ENCODE results near the gene MAP2K5. TPM values are rescaled to one million over a fixed set of nuclear protein-coding genes. Genes with fewer than 3 reads are reported as not detected.

Gene MAP2K5
- polyA plus RNA-seq, 2 of the 4 experiments (the other 2 are of a cell fraction): 7.8 to 11.0 TPM

DNA sequence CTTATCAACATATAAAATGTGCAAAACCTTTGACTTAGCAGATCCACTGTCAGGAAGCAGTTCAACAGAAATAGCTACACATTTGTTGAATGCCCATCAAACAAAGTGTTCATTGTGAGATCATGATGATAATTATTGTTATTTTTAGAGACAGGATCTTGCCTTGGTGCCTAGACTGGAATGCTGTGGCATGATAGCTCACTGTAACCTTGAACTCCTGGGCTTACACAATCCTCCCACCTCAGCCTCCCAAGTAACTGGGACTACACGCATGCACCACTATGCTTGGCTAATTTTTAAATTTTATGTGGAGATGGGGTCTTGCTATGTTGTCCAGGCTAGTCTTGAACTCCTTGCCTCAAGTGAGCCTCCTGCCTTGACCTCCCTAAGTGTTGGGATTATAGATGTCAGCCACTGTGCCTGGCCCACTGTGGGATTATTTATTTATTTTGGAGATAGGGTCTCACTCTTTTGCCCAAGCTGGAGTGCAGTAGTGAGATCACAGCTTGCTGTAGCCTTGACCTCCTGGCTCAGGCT is 8.8 kb downstream of the MAP2K5 start:
- no peak for FAIRE-seq
- H3K4me1 ChIP-seq: no peaks in the 10 kb centered on the region
- TF ChIP-seq RCOR1 (IDR thresholded peaks at IDR 0.05; ENCODE audit: low read depth, low read length) (no peak), CEBPB (IDR thresholded peaks at IDR 0.05) (no peak), NR3C1 (IDR thresholded peaks at IDR 0.05) (no peak), JUN (IDR thresholded peaks at IDR 0.05) (no peak), RNF2 (IDR thresholded peaks at IDR 0.05; ENCODE audit: borderline replicate concordance, low read depth) (no peak), CHD2 (IDR thresholded peaks at IDR 0.05; ENCODE audit: low read length, partially characterized antibody) (no peak), RARB (CRISPR knock-in tag; IDR thresholded peaks at IDR 0.05) (no peak), TP53 (CRISPR knock-in tag; IDR thresholded peaks at IDR 0.05) (no peak), JUNB (IDR thresholded peaks at IDR 0.05) (no peak), EHF (CRISPR knock-in tag; IDR thresholded peaks at IDR 0.05) (no peak), FOXS1 (CRISPR knock-in tag; IDR thresholded peaks at IDR 0.05) (no peak), HDAC2 (IDR thresholded peaks at IDR 0.05) (no peak)
- TF ChIP-seq, protein P1, sequence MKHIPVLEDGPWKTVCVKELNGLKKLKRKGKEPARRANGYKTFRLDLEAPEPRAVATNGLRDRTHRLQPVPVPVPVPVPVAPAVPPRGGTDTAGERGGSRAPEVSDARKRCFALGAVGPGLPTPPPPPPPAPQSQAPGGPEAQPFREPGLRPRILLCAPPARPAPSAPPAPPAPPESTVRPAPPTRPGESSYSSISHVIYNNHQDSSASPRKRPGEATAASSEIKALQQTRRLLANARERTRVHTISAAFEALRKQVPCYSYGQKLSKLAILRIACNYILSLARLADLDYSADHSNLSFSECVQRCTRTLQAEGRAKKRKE (CRISPR knock-in tag; IDR thresholded peaks at IDR 0.05; ENCODE audit: low read depth): no peak
- no peak for DNase-seq (ENCODE audit: low read depth in 1 of 2, low spot score in 1 of 2)
- ChIA-PET POLR2A (no interaction called here), CTCF (interaction anchor here (1.2 kb wide), 1 partner anchor 21 kb away, joined by 3 read pairs; no protein-coding TSS in a partner anchor)
- H3K4me3 ChIP-seq: no peak overlapping the region
- no peak overlapping the region for H3K4me2 ChIP-seq
- no peak for ATAC-seq
- 89% methylated on average over 1 of the region's 1 CpG for WGBS (ENCODE audit: missing lambda C conversion rate)
- H3K9me3 ChIP-seq: no peaks in the 10 kb centered on the region
- H3K27ac ChIP-seq: no peak overlapping the region

DNA sequence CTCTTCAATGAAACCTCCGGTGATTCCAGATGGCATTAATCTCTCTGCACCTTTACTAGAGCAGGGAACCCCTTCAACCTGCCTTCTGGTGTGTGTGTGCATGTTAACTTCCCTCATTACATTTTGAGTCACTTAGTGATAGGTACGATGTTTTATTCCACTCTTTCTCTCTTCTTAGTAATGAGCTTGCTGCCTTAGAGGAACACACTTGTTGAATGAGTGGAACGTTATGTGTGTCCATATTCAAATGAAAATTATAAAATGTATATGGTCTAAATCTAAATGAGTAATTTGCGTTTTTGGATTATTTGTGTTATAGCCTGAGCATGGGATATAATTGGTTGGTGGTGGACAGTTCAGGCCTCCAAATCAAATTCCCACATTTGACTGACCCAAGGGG is 12.1 kb downstream of the MAP2K5 start:
- ChIA-PET POLR2A (no interaction called here), CTCF (interaction anchor here (0.6 to 1.3 kb wide), 2 partner anchors 8 to 18 kb away, joined by 3 to 4 read pairs; no protein-coding TSS in a partner anchor)
- Histone ChIP-seq H3K4me3 (no peak overlapping the region), H3K27ac (no peak overlapping the region), H3K9me3 (0 out of 3 replicates have a peak, but pooled peaks cover 5% of the 10 kb centered on the region), H3K4me2 (no peak overlapping the region), H3K4me1 (no peaks in the 10 kb centered on the region)
- FAIRE-seq (no peak), ATAC-seq (no peak), DNase-seq (ENCODE audit: low read depth in 1 of 2, low spot score in 1 of 2) (no peak)
- 89% methylated on average over 4 of the region's 4 CpGs for WGBS (ENCODE audit: missing lambda C conversion rate)
- TF ChIP-seq ZC3H11A (IDR thresholded peaks at IDR 0.05) (no peak), RNF2 (IDR thresholded peaks at IDR 0.05; ENCODE audit: borderline replicate concordance, low read depth) (no peak), RAD21 (conservative IDR thresholded peaks at IDR 0.05 in 1 of 2, IDR thresholded peaks at IDR 0.05 in 1 of 2) (no peak), HOXB5 (CRISPR knock-in tag; IDR thresholded peaks at IDR 0.05) (no peak), JUNB (IDR thresholded peaks at IDR 0.05) (no peak), ZFP36 (IDR thresholded peaks at IDR 0.05; ENCODE audit: borderline replicate concordance, partially characterized antibody) (no peak), CEBPB (IDR thresholded peaks at IDR 0.05) (no peak)

DNA sequence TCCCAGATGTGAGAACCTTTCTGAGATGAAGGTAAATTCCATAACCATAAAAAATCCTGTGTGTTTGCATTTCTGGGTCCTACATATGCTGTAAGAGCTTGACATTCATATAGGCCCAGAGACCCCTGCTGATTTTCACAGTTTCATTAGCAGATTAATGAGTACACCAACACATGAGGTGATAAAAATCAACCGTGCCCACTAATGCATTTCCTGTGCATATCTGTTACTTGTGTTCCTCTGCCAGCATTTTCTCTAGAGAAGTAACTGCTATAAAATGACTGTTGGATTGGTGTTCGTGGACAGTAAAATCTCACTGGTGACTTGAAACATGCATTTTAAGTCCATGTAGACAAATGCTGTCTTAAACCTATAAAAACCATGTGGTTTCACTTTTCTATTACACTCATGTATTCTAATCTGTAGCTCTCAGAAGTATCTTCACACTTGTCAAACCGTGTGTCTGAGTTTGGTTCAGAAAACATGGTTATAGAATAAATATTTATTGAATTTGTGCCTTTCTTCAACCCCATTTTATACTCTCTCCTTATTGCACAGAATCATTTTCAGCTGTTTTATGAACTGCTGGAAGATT is 14.6 kb downstream of the MAP2K5 start:
- H3K27ac ChIP-seq: no peak overlapping the region
- FAIRE-seq (no peak), ATAC-seq (no peak), DNase-seq (ENCODE audit: low read depth in 1 of 2, low spot score in 1 of 2) (no peak)
- 76% methylated on average over 3 of the region's 3 CpGs for WGBS (ENCODE audit: missing lambda C conversion rate)
- H3K4me1 ChIP-seq: no peaks in the 10 kb centered on the region
- no peak overlapping the region for H3K4me3 ChIP-seq
- 0 out of 3 replicates have a peak, but pooled peaks cover 5% of the 10 kb centered on the region for H3K9me3 ChIP-seq
- CTCF ChIA-PET: interaction anchor here (1.0 to 1.2 kb wide), 2 partner anchors 10 kb away, joined by 4 read pairs; no protein-coding TSS in a partner anchor
- H3K4me2 ChIP-seq: no peak overlapping the region
- POLR2A ChIA-PET: no interaction called here
- TF ChIP-seq HOXA7 (CRISPR knock-in tag; IDR thresholded peaks at IDR 0.05) (no peak), NPAS2 (CRISPR knock-in tag; IDR thresholded peaks at IDR 0.05; ENCODE audit: borderline replicate concordance) (no peak), BCL3 (IDR thresholded peaks at IDR 0.05) (no peak), HMGXB4 (CRISPR knock-in tag; IDR thresholded peaks at IDR 0.05; ENCODE audit: borderline replicate concordance) (no peak), JUN (IDR thresholded peaks at IDR 0.05) (no peak), SREBF2 (IDR thresholded peaks at IDR 0.05) (no peak), PBX3 (IDR thresholded peaks at IDR 0.05) (no peak), EHF (CRISPR knock-in tag; IDR thresholded peaks at IDR 0.05) (no peak), MAX (IDR thresholded peaks at IDR 0.05) (no peak), PHF8 (IDR thresholded peaks at IDR 0.05; ENCODE audit: borderline replicate concordance, low read depth) (no peak)
- TF ChIP-seq, protein P1 (CRISPR knock-in tag; IDR thresholded peaks at IDR 0.05; ENCODE audit: low read depth): no peak
